ENCODE data around the gene MAML3.

MAML3 gene

GRCh38 chr4:140068271-140068670 lies 85.7 kb downstream of the MAML3 start:
- DNase-seq, result no peak

GRCh38 chr4:140066031-140066930 lies 87.7 kb downstream of the MAML3 start:
- no peak for DNase-seq

DNA sequence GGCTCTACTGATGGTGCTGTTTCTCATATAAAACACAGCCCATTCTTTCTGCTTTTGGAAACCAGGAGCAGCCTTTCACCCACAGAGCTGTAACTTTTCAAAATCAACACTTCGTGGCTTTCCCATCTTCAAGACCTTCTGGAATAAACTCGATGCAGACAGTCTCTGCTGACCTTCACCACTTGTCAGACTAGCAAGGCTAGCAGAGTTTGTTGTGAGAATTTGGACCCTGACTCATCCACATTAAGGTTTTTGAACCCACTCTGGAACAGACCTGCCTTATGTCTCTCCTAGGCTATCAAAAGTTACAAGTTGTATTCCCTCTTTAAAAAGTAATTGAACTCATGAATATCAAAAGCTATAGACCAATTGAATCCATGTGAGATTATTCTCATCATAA lies 88.6 kb downstream of the MAML3 start:
- DNase-seq, result no peak

GRCh38 chr4:140061659-140062289 lies 92.2 kb downstream of the MAML3 start:
- DNase-seq, result no peak

GRCh38 chr4:140061194-140061593 lies 92.8 kb downstream of the MAML3 start:
- no peak for DNase-seq

DNA sequence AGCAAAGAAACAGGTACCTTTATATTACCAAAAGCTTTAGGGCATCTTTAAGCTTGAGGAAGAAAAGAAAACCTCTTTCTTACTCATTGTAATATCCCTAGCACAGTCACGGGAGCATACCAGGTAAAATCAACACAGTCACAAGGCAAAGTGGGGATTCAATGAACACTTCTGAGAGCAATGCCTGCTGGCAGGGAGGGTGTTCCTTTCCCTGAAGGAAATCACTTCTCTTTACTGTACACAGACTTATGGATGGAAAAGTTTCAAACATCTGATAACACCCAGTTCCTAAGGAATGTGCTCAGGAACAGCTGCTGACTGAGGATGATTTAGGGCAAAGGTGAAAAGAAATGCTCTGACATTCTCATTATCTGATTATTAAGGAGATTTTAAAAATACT lies 94.8 kb downstream of the MAML3 start:
- DNase-seq, result no peak

DNA sequence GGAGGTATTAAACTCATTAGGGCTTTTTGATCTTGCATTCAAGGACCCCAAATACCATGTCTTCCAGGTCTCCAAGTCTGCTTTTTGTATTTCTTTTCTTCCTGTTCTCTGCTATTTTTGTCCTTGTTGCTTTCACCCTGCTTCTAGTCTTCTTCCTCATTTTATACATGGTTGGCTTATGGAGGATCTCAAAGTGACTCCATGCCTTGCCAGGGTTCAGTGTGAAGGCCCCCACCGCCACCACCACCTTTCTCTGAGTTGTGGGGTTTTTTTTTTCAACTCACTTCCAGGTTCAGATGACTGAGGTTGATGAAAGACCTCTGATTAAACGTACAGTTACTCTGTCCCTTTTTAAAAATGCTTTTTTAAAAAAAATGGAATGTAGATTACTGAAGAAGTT lies 96.3 kb downstream of the MAML3 start:
- DNase-seq, result no peak

DNA sequence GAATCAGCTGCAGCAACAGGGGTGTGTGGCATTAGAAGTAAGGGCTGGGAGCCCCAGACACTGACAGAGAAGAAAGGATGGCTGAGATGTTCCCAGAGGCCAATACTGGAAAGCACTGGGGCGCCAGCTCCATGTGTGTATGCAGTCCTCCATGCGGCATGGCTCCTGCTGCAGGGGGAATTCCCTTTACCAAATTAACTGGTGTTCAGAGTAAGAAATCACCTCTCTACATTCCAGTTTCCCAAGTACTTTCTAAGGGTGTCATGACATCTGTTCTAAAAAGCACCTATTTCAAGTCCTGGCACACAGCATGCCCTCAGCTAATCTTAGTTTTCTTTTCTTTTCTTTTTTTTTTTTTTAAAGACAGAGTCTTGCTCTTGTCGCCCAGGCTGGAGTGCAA lies 98.0 kb downstream of the MAML3 start:
- no peak for DNase-seq

GRCh38 chr4:140054861-140055260 lies 99.1 kb downstream of the MAML3 start:
- DNase-seq, result no peak

DNA sequence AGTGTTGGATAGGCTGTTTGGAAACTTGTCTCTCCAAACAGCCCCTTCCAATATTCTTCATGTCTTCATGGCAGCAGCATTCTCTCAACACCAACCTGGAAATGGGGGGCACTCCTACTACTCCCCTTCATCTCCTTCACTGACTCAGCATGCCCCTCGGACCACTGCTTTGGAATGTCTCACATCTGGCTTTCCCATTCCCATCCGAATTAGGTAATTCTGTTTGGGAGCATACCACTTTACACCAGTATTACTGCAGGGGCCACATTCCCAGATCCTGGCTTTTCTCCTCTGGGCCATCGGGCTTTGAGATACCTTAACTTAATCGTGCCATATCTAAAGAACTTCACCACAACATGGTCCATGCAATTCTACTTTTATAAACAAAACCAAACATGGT lies 100.8 kb downstream of the MAML3 start:
- no peak for DNase-seq

DNA sequence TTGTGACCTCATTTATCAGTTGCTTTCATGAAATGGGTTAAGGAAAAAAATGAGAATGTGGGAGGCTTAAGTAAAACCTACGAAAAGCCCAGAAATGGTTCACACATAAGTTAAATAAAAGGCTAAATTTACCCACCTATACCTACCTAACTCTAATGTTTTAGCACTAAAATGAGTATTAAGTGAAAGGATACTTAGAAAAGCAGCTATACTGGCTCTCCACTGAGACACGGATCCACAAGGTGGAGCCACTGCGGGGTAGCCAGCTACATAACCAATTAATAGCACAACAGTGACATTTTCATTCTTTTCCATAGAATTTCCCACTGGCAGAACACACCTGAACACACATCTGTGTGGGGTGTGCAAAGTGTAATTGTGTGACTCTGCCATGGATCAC lies 101.9 kb downstream of the MAML3 start:
- peak; percentile 65 for DNase-seq

DNA sequence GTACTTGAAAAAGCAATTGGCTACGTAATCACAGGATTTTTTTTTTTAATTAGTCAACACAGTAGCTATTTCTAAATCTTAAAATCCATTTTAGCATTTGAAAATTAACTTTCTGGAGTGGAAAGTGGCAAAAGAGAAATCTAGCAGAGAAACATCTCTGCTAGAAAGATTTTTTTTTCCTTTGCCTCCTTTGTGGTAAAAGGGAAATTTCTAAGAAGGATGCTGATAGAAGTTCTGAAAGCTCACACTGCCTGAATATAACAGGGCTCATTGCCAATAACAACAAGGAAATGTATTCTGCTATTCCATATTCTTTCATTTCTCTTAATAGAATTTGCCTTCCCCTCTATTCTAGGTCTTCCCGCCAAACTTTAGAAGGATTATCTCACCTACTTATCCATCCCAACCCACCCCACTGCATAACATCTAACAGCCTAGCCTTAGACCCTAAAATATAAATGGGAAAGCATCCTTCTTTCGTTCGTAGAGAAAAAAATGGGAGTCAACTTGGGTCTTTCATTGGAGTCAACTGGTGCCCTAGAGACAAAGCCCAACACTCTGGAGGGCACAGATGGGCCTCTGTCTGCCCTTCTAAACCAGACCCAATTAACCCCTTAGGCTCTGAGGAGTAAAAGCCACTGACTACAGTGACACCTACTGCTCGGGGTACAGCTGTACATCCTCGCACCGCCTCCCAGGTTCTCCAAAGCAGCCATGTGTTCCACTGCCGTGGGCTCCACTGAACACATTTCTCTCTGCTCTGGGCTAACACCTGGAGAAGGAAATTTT lies 103.9 kb downstream of the MAML3 start:
- DNase-seq, result no peak

- DNase-seq, result peak; percentile 69
Measured at GRCh38 chr4:140049024-140049848, 104.7 kb downstream of the MAML3 start.

- no peak for DNase-seq
Measured at GRCh38 chr4:140048419-140048995, 105.5 kb downstream of the MAML3 start.

DNA sequence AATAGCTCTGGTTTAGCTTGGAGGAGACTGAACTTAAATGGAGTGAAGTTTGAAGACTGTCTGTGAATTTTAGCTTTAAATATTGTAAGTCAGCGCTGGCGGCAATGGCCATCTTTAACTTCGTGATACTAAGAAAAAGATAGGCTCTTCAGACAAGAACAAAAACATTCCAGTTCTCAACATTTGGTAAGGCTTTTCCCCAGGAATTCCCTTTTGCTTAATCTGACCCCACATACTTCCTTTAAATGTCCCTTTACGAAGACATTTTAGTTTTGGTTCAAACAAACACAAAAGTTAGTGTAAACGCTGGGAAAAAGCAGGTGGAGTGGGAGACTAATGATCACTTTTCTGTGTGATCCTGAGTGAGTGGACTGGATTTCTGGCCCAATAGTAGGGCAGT lies 106.2 kb downstream of the MAML3 start:
- DNase-seq, result no peak

GRCh38 chr4:140047017-140047640 lies 106.9 kb downstream of the MAML3 start:
- DNase-seq, result no peak

GRCh38 chr4:140046543-140046942 lies 107.4 kb downstream of the MAML3 start:
- DNase-seq, result no peak

GRCh38 chr4:140046016-140046415 lies 108.0 kb downstream of the MAML3 start:
- no peak for DNase-seq

DNA sequence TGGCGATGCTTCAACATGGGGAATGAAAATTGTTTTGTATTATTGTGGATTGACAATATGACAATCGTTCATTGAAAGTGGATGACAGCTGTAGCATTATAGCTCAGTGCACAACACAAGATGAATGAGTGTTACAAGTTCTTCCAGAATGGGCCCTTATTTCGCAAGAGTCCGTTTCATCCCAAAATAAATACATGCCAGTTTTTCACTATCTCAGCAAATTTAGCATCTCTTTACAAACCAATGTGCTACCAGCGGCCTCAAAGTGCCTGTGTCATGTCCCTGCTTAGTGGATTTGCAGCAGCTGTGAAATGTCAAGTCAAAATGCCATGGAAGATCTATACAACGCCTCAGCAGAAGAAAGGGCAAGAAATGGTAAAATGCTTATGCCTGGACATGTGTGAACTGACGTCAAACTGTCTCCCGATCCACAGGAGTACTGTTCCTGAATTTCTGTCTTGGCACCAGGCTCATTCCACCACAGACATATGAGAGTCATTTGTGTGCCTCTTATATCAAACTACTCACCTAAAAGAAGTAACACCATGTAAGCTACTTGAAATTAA lies 109.6 kb downstream of the MAML3 start:
- DNase-seq, result no peak

DNA sequence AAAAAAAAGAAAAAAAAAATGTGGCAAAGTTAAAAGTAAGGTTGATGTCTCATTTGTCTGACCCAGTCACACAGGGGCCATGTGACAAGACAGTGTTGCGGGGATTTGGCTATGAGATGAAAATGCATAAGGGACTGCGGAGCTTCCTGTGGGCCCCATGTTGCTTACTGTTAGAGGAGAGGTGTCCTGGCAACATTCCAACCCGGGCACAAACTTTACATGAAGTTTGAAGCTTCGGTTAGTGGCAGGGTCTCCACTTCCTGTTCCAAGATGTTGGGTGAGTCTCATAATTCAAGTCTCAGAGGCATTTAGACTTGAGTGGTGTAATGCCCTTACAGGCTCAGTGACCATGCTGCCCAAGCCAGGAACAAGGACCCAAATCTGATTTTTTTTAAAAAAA lies 111.3 kb downstream of the MAML3 start:
- DNase-seq, result peak; percentile 29

GRCh38 chr4:140038031-140038533 lies 115.9 kb downstream of the MAML3 start:
- DNase-seq, result no peak

Data from CD4-positive, alpha-beta T cell treated with Interleukin-17A for 4 hours (primary cell).